ENCODE data around the gene TSEN34. TPM values are rescaled to one million over a fixed set of nuclear protein-coding genes. Genes with fewer than 3 reads are reported as not detected.
"Not testable (repeated sequence)": the region's sequence is repeated elsewhere in the genome, so short reads cannot be mapped to it uniquely, and the experiment has no call there.

TSEN34 gene
- total RNA-seq, 1 donor = 80.0 TPM

DNA sequence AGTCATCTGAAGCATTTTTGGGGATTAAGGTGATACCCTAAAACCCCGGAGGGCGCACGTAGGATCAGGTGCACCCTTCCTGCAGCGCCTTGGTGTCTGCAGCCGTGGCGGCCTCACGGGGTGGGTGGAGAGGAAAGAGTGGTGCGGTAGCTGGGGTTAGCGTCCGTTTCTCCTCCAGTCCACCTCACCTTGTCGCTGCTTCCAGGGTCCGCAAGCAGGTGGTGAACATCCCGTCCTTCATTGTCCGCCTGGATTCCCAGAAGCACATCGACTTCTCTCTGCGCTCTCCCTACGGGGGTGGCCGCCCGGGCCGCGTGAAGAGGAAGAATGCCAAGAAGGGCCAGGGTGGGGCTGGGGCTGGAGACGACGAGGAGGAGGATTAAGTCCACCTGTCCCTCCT lies 16.1 kb downstream of the TSEN34 start:
- DNase-seq (ENCODE audit: low read depth in 2 of 3, low spot score in 2 of 3) = not testable (repeated sequence)

DNA sequence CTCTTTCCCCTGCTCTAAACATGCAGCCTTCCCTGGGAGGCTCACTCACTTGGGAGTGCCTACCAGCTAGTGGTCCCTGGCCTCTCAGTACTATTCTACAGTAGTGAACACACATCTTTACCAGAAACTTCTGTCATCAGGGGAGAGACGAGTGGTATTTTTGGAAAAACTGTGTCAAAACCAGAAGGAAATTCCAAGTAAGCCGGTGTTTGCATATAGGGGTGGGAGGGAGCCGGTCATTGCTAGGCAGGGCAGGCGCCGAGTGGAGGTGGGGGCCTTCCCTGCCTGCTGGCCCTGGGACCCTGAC lies 16.5 kb downstream of the TSEN34 start:
- DNase-seq (ENCODE audit: low read depth in 2 of 3, low spot score in 2 of 3) = no peak

DNA sequence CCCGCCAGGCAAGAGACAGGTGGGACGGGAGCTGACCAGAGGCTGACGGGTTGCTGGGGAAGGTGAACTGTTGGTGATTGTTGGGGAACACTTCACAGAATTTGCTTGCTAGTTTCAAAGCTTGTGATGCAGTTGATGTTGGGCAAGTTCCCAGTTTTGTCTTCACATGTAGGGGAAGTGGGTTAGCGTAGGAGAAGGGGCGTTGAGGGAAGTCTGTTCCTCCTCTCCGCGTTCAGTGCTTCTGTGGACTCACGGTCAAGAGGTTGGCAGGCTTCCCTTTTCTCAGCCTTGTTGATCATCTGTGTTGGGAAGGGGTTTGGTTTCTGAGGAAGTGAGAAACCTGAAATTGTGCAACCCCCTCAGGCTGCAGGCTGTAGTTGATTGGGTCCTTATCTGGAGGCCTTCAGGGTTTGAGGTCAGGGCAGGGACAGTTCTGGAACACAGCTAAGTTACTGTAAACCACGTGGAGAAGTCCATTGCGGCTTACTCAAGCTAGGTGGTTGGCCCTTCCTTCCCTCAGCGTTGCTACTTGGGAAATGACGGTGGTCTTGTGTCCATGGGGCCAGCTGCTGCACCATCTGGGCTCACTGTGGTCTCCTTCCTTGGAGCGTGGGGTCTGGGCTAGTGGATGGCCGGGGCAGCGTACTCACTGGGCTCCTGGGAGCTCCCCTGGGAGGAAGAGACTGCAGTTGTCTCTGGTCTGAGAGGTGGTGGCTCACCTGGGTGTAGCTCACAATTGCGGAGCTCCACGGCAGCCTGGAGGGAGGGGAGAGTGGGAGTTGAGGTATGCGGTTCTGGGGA lies 17.1 kb downstream of the TSEN34 start:
- peak in 2 of 3 donors; percentile 98 to 100 for DNase-seq (ENCODE audit: low read depth in 2 of 3, low spot score in 2 of 3)

DNA sequence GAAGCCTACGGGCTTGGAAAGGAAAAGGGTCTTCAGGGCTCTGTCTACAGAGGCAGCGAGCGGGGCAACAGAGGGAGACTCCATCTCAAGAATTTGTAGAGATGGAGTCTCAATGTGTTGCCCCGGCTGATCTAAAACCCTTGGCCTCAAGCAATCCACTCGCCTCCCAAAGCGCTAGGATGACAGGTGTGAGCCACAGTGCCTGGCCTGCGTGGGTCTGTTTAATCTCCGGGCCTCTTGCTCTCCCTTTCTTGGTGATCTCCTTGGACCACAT lies 17.6 kb downstream of the TSEN34 start:
- no peak for DNase-seq (ENCODE audit: low read depth in 2 of 3, low spot score in 2 of 3)

DNA sequence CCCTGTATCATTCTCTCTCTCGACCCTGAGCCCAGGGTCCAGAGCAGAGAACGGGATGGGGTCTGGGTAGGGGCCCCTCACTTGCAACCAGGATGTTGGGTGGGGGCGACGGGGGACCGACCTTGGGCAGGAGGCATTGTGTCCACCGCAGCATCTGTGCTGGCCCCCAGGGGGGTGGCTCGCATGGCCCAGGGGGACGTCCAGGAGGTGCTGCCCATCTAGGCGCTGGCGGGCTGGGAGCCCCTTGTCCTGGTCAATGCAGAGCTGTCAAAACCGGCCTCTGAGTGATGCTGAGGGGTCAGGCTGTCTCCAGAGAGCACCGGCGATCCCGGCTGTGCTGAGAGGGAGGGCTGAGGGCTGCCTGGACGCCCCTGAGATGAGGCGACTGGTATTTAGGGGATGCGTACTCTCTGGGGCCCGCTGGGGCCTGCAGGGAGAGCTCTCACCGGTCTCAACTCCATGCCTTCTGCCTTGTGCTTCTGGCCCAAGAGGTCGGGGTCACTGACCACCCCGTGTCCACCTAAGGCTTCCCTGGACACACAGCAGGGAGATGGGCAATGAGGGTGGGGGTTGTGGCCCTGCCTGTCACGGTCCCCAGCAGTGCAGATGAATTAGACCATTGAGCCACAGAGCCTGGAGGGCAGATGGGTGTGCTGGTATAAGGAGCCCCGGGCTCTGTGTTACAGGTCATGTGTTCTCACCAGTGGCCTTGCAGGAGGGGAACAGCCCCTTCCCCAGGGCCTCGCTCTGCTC lies 18.1 kb downstream of the TSEN34 start:
- no peak for DNase-seq (ENCODE audit: low read depth in 2 of 3, low spot score in 2 of 3)

DNA sequence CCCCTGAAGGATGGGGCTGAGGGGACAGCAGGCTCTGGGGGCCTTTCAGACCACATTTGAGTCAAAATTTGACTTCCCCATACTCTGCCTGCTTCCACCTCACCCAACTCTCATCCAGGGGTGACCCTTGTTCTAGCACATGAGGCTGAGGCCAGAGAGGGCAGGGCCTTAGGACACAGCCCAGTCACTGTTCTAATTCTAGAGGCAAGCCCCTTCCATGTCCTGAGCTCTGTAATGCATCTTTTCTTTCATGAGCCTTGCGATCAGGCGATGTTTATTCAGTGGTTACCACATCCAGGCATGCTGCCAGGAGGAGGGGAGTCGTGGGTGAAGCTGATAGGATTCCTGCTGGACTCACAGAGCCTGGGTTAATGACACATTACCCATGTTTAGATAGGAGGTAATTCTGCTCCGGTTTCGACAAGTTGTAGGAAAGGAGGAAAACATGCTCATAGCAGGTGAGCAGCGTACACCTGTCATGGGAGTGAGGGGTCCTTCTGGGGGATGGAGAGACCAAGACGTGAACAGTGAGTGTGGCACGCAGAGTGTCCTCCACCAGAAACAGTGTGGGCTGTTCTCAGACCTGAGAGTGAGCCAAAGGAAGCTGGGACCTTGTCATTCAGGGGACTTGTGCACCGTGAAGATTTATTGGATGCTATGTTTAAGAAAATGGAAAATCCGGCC lies 18.8 kb downstream of the TSEN34 start:
- peak in 2 of 3 donors; percentile 83 to 94 for DNase-seq (ENCODE audit: low read depth in 2 of 3, low spot score in 2 of 3)

DNA sequence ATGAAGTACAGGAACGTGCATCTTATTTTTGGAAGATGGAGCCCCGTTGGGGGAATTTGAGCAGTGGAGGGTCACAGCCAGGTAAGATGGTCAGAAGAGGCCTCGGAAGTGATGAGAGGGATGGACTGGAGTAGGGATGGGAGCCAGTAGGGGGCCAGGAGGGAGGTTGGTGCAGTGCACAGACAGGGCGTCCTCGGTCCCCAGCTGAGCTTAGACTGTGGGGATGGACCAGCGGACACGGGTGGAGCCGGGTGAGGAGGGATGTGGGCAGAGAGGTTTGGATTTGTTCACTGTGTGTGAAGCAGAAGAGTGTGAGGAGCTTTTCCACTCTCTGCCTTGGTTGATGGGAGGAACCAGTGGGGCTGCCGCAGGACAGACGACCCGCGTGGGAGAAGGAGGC lies 20.1 kb downstream of the TSEN34 start:
- no peak for DNase-seq (ENCODE audit: low read depth in 2 of 3, low spot score in 2 of 3)

DNA sequence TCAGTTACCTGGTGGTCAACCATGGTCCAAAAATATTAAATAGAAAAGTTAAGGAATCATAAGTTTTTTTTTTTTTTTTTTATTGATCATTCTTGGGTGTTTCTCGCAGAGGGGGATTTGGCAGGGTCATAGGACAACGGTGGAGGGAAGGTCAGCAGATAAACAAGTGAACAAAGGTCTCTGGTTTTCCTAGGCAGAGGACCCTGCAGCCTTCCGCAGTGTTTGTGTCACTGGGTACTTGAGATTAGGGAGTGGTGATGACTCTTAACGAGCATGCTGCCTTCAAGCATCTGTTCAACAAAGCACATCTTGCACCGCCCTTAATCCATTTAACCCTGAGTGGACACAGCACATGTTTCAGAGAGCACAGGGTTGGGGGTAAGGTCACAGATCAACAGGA lies 23.1 kb downstream of the TSEN34 start:
- DNase-seq (ENCODE audit: low read depth in 2 of 3, low spot score in 2 of 3) = not testable (repeated sequence)

DNA sequence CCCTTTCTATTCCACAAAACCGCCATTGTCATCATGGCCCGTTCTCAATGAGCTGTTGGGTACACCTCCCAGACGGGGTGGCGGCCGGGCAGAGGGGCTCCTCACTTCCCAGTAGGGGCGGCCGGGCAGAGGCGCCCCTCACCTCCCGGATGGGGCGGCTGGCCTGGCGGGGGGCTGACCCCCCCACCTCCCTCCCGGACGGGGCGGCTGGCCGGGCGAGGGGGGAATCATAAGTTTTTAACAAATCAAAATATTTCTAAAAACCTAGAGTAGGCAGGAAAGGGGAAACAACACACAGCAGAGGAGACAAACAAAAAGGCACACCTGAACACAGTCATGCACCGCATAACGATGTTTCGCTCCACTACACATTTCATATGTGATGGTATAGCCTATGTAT lies 23.6 kb downstream of the TSEN34 start:
- not testable (repeated sequence) for DNase-seq (ENCODE audit: low read depth in 2 of 3, low spot score in 2 of 3)

DNA sequence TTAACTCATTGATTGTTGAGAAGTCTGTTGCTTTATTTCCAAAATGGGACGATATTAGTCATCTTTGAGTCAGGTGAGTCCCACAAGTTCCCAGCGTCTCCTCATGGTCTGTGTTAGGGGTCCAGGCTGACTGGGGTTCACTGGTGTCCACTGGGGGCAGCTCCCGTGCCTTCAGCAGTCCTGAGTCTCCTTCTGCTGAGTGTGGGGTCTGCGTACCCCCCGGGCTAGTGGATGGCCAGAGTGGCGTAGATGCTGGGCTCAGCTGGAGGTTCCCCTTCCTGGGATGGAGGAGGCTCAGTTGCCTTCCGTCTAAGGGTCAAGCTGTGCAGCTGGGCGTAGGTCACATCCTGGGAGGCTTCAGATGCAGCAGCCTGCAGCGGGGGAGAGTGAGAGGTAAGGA lies 25.8 kb downstream of the TSEN34 start:
- no peak for DNase-seq (ENCODE audit: low read depth in 2 of 3, low spot score in 2 of 3)

DNA sequence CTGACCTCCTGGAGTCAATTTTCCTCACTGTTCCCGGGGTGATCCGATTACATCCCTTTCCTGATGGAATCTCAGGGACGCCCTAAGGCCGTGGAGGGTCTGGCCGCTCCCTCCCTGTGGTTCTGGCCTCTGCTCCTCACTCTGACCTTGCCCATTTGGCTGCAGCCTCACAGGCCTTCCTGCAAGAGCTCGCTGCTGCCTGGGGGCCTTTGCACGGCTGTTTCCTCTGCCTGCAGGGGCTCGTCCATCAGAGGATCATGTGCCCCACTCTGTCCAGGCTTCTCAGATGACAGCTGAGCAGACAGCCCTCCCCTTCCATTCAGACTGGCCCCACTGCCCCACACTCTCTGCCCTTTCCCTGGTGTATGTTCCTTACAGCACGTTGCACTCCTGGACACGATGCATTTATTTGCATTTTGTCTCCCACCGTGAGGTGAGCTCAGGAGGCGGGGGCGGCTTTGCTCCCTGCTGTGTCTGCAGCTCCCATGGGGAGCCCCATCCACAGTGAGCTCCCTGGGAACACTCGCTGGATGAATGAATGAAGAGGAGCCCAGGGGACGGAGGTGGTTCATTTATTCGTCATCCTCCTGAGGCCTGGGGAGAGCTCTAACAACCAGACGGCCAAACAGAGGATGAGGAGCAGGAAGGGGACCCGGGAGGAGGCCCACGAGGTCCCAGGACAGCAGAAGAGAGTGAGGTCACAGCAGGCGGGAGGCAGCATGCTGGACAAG lies 26.6 kb downstream of the TSEN34 start:
- DNase-seq (ENCODE audit: low read depth in 2 of 3, low spot score in 2 of 3) = not testable (repeated sequence)

DNA sequence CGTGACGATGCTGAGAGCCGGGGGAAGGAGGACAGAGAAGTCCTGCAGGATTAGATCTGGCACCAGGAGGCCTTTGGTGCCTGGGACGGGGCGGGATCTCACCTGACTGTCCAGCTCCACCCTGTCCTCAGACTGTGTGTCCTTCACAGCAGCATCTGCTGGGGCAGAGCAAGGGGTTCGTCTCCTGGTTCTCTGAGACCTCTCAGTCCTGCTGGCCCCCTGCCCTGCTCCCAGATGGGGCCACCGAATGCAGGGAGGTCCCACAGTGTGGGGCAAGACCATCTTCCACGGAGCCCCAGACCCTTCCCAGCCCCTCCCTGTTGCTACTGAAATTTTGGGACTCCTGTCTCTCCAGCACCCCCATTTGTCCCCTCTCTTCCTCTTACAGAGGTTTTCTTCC lies 27.2 kb downstream of the TSEN34 start:
- DNase-seq (ENCODE audit: low read depth in 2 of 3, low spot score in 2 of 3) = no peak

DNA sequence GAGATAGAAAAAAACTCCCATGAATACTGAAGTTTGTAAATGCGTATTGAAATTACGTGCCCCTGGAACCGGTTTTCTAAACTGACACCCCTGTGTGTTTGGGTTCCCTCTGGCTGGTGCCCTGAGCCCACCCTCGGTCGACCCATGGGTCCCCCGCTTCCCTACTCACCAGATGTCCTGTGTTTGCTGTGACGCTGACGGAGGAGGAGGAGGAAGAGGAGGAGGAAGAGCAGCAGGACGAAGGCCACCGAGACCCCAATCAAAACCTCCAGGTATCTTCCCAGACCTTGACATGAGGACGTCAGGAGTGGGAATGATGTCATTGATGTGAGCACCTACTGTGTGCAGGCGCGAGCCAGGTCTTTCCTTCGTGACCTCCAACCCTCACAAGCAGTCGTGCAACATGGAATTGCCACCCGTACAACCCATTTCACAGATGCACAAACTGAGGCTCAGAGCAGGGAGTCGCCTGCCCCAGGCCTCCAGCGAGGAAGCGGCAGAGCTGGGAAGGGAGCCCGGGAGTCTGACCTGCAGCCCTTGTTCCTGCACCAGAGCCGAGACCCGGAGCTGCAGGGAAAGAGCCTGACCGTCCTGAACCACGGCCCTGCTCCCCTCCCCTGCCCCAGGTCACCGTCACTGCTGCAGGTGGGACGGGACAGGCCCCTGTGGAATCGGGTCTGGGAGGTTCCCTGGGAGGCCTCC lies 28.0 kb downstream of the TSEN34 start:
- no peak for DNase-seq (ENCODE audit: low read depth in 2 of 3, low spot score in 2 of 3)

DNA sequence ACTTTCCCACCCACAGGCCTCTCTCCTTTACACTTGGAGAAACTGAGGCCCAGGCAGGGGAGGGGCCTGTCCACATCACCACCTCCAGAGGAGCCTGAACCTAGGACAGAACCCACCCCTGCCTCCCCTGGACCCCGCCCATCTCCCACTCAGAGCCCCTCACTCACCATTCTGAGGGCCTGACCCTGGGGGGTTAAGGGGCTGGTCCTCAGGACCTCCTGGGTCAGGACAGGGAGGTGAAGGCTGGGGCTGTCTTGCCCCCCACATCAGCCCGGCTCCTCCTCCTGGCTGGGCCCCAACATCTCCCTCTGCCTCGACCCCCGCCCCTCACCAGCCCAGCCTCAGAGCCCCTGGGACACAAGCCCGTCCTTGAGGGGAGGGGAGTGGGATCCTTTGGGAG lies 28.6 kb downstream of the TSEN34 start:
- not testable (repeated sequence) for DNase-seq (ENCODE audit: low read depth in 2 of 3, low spot score in 2 of 3)

DNA sequence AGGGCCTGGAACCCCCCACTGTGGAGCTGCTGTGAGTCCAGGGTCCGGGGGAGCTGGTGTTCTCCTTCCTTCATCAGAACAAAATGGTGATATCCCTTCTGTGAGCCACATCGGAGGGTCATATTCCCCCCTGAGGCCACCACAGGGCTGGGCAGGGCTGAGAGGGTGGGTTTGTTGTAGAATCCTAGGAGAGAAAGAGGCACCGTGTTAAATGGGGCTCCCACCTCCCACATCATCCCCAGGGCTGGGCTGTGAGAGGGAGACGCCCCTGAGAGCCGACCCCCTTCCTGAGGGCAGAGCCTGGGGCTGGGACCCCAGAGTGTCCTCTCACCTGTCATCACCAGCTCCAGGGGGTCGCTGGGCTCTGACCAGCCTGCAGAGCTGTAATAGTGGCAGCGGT lies 30.8 kb downstream of the TSEN34 start:
- not testable (repeated sequence) for DNase-seq (ENCODE audit: low read depth in 2 of 3, low spot score in 2 of 3)

DNA sequence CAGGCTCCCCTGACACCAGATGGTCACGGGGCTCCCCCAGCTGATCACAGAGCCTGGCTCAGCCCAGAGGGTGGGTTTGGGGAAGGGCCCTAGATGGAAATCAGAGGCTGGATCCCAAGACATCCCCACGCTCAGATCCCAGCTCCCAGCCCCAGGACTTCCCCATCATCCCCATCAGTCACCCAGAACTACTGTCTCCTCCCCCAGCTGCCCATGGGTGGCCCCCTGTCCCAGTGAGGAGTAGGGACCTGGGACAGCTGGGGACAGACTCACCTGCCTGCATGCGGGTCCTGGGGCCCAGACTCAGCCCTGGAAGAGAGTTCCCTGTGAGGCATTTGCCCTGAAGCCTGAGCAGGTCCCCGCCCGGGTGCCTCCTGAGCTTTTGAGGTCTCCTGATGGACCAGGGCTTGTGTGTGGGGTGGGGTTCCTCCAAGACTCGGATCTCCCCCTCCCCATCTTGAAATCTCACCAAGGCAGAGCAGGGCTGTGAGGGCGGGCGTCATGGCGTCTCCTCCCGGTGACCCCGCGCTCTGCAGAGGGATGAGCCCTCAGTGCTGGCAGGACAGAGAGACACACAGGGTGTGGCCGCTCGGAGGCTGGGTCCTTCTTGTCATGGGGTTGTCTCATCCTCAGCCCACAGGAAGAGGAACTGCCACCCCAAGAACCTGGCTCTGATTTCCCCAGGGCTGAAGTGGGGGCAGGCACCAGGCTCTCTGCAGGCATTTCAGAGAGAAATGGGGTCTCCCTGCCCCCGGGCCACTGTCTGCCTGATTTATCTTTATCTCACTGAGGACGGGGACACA lies 31.6 kb downstream of the TSEN34 start, which contains the start of gene LILRB3:
TSS of gene LILRB3 (minus strand) at position 534 of the 803 bp plus-strand sequence. CDS start at position 503, 31 bp downstream.
- DNase-seq (ENCODE audit: low read depth in 2 of 3, low spot score in 2 of 3) = not testable (repeated sequence)

DNA sequence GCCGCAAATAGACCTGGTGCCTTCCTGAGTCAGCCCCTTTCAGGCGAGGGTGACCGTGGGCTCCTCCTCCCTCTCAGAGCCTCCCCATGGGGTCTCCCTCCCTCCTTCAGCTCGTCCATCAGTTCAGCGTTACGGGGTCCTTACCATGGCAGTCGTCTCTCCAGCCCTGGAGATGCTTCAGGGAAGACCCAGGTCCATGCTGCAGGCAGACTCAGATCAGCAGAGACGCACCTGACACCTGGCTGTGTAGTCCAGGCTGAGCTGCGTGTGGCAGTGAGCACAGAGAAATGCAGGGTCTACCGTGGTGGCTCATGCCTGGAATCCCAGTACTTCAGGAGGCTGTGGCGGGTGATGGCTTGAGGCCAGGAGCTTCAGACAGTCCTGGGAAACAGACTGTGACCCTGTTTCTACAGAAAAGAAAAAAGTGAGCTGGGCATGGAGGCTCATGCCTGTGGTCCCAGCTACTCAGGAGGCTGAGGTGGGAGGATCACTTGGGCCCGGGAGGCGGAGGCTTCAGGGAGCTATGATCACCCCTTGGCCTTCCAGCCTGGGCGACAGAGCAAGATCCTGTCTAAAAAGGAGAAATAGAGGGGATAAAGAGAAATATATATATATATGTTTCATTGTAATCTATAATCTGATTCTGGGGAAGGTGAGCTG lies 32.3 kb downstream of the TSEN34 start:
- DNase-seq (ENCODE audit: low read depth in 2 of 3, low spot score in 2 of 3) = not testable (repeated sequence)

DNA sequence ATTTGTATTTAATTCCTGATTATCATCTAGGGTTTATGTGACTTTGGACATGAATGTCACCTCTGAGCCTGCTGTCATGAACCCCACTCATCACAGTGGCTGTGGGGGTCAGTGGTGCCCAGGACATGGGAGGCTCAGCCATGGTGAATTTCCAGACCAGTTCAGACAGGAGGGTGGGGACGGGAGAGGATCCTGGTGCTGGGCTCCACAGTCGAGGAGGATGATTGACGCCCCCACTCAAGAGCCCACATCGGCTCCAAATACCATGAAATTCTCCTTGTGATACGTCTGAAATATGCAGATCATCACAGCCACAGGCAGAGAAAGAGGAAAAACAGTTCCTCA lies 32.8 kb downstream of the TSEN34 start:
- DNase-seq (ENCODE audit: low read depth in 2 of 3, low spot score in 2 of 3) = not testable (repeated sequence)

DNA sequence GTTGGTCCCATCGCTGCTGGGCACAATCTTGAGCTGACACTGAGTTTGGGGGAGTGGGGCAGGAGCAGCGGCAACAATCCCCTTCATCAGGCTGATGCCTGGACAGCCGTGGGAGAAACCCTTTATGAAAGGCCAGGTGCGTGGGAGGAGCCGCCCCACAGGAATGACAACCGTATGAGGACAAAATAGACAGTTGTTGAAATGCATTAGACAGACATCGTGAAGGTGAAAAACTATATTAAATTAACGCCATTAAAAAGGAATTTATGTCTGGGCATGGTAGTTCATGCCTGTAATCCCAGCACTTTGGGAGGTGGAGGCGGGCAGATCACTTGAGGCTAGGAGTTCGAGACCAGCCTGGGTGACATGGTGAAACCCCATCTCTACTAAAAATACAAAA lies 33.5 kb downstream of the TSEN34 start:
- DNase-seq (ENCODE audit: low read depth in 2 of 3, low spot score in 2 of 3) = not testable (repeated sequence)

All from hematopoietic multipotent progenitor cell (in vitro differentiated cells).